HepG2 (cell line): ENCODE measurements around the gene SLC66A3. TPM values are rescaled to one million over a fixed set of nuclear protein-coding genes. Genes with fewer than 3 reads are reported as not detected.

ENCODE experiments used
- ARID4A ChIP-seq: sonication (generic); formaldehyde crosslinking; IDR thresholded peaks from 2 replicates; pipeline ENCODE4 v1.5.0; 2020; ENCODE audit warnings: mild to moderate bottlenecking, missing genetic modification reagents, borderline replicate concordance
- DMTF1 ChIP-seq: sonication (generic); formaldehyde crosslinking; IDR thresholded peaks from 2 replicates; pipeline ENCODE4 v1.4.0; 2020; ENCODE audit warnings: mild to moderate bottlenecking, missing genetic modification reagents
- FIP1L1 ChIP-seq: fragments of 200-400 bp; formaldehyde crosslinking; IDR thresholded peaks from 2 replicates; pipeline ENCODE4 v1.6.1; 2018; ENCODE audit warnings: low read depth, mild to moderate bottlenecking, low read length, moderate library complexity, borderline replicate concordance; ENCODE audit not compliant: insufficient read depth
- FOXK1 ChIP-seq: sonication (generic); formaldehyde crosslinking; IDR thresholded peaks from 2 replicates; pipeline ENCODE4 v1.4.0; 2020; ENCODE audit warnings: low read depth, missing genetic modification reagents, borderline replicate concordance
- GLI4 ChIP-seq: sonication (generic); formaldehyde crosslinking; IDR thresholded peaks from 2 replicates; pipeline ENCODE4 v1.5.1; 2020; ENCODE audit warnings: missing genetic modification reagents, mild to moderate bottlenecking, moderate library complexity, borderline replicate concordance
- GRHL1 ChIP-seq: sonication (generic); formaldehyde crosslinking; conservative IDR thresholded peaks from 2 replicates; pipeline ENCODE4 v1.8.0; 2022; ENCODE audit warnings: missing genetic modification reagents
- KDM2A ChIP-seq: sonication (generic); formaldehyde crosslinking; IDR thresholded peaks from 2 replicates; pipeline ENCODE4 v1.4.0; 2020; ENCODE audit warnings: low read depth, missing genetic modification reagents, borderline replicate concordance
- KLF13 ChIP-seq: sonication (generic); formaldehyde crosslinking; IDR thresholded peaks from 2 replicates; pipeline ENCODE4 v1.4.0; 2020; ENCODE audit warnings: mild to moderate bottlenecking, missing genetic modification reagents
- MYC ChIP-seq: sonication (generic); formaldehyde crosslinking; IDR thresholded peaks from 2 replicates; pipeline ENCODE4 v1.9.0; 2021; ENCODE audit warnings: missing genetic modification reagents, borderline replicate concordance
- ONECUT2 ChIP-seq: sonication (generic); formaldehyde crosslinking; IDR thresholded peaks from 2 replicates; pipeline ENCODE4 v1.4.0; 2020; ENCODE audit warnings: missing genetic modification reagents
- SRSF1 ChIP-seq: fragments of 200-400 bp; formaldehyde crosslinking; optimal IDR thresholded peaks from 2 replicates; pipeline ENCODE3; 2017; ENCODE audit warnings: mild to moderate bottlenecking, low read depth, low read length, moderate library complexity
- TIGD3 ChIP-seq: sonication (generic); formaldehyde crosslinking; IDR thresholded peaks from 2 replicates; pipeline ENCODE4 v1.5.1; 2020; ENCODE audit warnings: mild to moderate bottlenecking, missing genetic modification reagents, borderline replicate concordance
- ZEB1 ChIP-seq: IDR thresholded peaks from 2 replicates; pipeline ENCODE4 v1.6.1; 2012; ENCODE audit warnings: mild to moderate bottlenecking, low read depth, inconsistent platforms; ENCODE audit not compliant: insufficient replicate concordance
- ZNF143 ChIP-seq: sonication (generic); formaldehyde crosslinking; IDR thresholded peaks from 2 replicates; pipeline ENCODE4 v1.4.0; 2020; ENCODE audit warnings: missing genetic modification reagents
- ZNF225 ChIP-seq: sonication (generic); formaldehyde crosslinking; IDR thresholded peaks from 2 replicates; pipeline ENCODE4 v1.4.0; 2020; ENCODE audit warnings: mild to moderate bottlenecking, missing genetic modification reagents
- ZNF317 ChIP-seq: sonication (generic); formaldehyde crosslinking; IDR thresholded peaks from 2 replicates; pipeline ENCODE4 v1.5.0; 2020; ENCODE audit warnings: mild to moderate bottlenecking, missing genetic modification reagents
- ZNF552 ChIP-seq: sonication (generic); formaldehyde crosslinking; IDR thresholded peaks from 2 replicates; pipeline ENCODE4 v1.9.0; 2022; ENCODE audit warnings: missing genetic modification reagents, mild to moderate bottlenecking, borderline replicate concordance
- ZNF891 ChIP-seq: sonication (generic); formaldehyde crosslinking; IDR thresholded peaks from 2 replicates; pipeline ENCODE4 v1.5.0; 2020; ENCODE audit warnings: mild to moderate bottlenecking, missing genetic modification reagents
- polyA plus RNA-seq, 8 experiments: library from polyadenylated mRNA; depleted of rRNA in 3 of 8; stranded (reverse) in 7 of 8; unstranded in 1 of 8; fragments of >200 nt; fragmentation: Illumina TruSeq in 4 of 8; extraction: Trizol in 4 of 8; gene quantifications; 2 replicates each; pipeline versions ENCODE4 v1.2.1 to v1.2.3, GENCODE V29; 2011 to 2016; ENCODE audit warnings: low read depth in 4 of 8, missing spikeins in 1 of 8, mixed read lengths in 1 of 8; ENCODE audit not compliant: insufficient read depth in 1 of 8
- total RNA-seq, 5 experiments: library from RNA; depleted of rRNA; stranded (reverse); fragments of >200 nt; fragmentation: Illumina TruSeq; extraction: Trizol; gene quantifications; 2 replicates each; pipeline ENCODE4 v1.2.3, GENCODE V29; 2016; ENCODE audit warnings: low read depth in 1 of 5

Gene SLC66A3
- total and polyA plus RNA-seq, 2 of the 13 experiments (the other 11 are each of a cell fraction or from before 2014, with no cell fraction given), result 2.2 to 3.7 TPM

DNA sequence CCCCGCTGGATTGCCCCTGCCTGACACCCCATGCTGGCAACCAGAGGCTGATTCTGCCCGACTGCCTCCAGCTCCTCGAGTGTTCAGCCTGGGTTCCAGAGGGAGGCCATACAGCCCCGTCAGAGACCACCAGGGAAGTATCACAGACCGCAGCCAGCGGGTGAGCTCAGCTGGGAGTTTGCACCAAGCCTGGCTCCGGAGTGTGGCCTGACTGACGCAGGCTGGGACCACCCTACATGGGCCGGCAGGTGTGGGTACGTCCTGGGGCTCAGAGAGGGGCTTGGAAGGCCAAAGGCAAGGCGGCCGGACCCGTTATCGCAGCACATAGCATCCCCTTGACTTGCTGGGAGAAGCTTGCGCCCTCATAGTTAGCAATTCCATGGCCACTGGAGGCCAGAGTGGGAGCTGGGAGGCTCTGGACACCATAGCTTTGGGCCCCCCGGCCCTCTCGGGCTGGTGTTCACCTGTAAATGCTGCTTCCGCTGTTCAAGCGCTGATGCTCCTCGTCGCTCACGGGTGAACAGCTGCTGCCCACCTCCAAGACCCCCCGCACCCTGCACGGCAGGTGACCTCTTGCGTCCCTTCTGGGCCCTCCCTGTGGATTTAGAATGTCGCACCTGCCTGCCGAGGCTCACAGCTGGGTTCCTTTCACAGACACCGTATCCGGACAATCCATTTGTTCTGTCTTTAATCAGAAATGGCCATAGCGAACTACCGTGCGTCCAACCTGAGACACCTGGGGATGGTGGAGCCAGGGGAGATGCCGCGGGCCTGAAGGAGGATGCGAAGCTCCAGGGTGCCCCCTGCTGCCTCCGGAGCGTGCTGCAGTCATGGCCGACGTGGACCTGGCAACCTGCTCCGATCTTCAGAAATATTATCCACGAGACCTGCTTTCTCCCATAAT is 31.2 kb upstream of the SLC66A3 start (continued):
- no peak for TF ChIP-seq FIP1L1
- no peak for TF ChIP-seq ZNF317 (CRISPR knock-in tag)
- TF ChIP-seq ONECUT2 (CRISPR knock-in tag), result no peak
- TF ChIP-seq KLF13 (CRISPR knock-in tag), result no peak
- peak; percentile 81; the same call in 1 of the 2 replicates for TF ChIP-seq KDM2A (CRISPR knock-in tag)
- TF ChIP-seq ZNF891 (CRISPR knock-in tag), result no peak
- TF ChIP-seq ZNF552 (CRISPR knock-in tag), result no peak
- no peak for TF ChIP-seq GLI4 (CRISPR knock-in tag)
- TF ChIP-seq ZNF225 (CRISPR knock-in tag), result no peak
- peak; percentile 24; the same call in 1 of the 2 replicates for TF ChIP-seq MYC (CRISPR knock-in tag)
- no peak for TF ChIP-seq GRHL1 (CRISPR knock-in tag)
- peak; percentile 18 for TF ChIP-seq ZEB1
- no peak; the same call in 1 of the 2 replicates for TF ChIP-seq ARID4A (CRISPR knock-in tag)
- TF ChIP-seq DMTF1, result no peak
- TF ChIP-seq TIGD3 (CRISPR knock-in tag), result no peak
- TF ChIP-seq FOXK1 (CRISPR knock-in tag), result no peak
- no peak for TF ChIP-seq SRSF1
- TF ChIP-seq ZNF143 (CRISPR knock-in tag), result peak; percentile 66; the same call in 1 of the 2 replicates
